SK-N-SH (cell line): ENCODE results near the gene PRAMEF11. TPM values are rescaled to one million over a fixed set of nuclear protein-coding genes. Genes with fewer than 3 reads are reported as not detected.

Source experiments
- CTCF ChIA-PET: fragments of 300-600, 350-600 bp; formaldehyde crosslinking; extraction: SDS; loops from one replicate; lab custom pipeline; 2021; lab: Yijun Ruan, JAX
- POLR2A ChIA-PET: fragments of 350-600 bp; sonication (Branson Sonifier 250); formaldehyde crosslinking; extraction: SDS; loops from one replicate; lab custom pipeline; 2020; ENCODE audit warnings: antibody characterized with exemption, inconsistent platforms; lab: Yijun Ruan, JAX
- DNase-seq: peaks from one replicate; pipeline ENCODE4 v3.0.0; 2012
- H2AFZ ChIP-seq: fragments of 200-600 bp; sonication (generic); 2 replicates; pipeline ENCODE4 v1.8.1; 2016; ENCODE audit warnings: antibody characterized with exemption, mild to moderate bottlenecking, low read depth
- H3F3A ChIP-seq: fragments of 200-600 bp; sonication (generic); replicated peaks from 2 replicates; pipeline ENCODE3; 2016; ENCODE audit warnings: antibody characterized with exemption, mild to moderate bottlenecking; ENCODE audit not compliant: insufficient read depth
- H3K27ac ChIP-seq, 2 experiments: fragments of 200-500 bp in 1 of 2; fragments of 200-600 bp in 1 of 2; sonication (Bioruptor generic) in 1 of 2; sonication (generic), shearing (Covaris generic) in 1 of 2; 2 replicates each; pipeline versions ENCODE4 v1.5.1 to v1.6.1; 2014 to 2016; ENCODE audit warnings: low read depth in 2 of 2, inconsistent platforms in 1 of 2, low read length in 1 of 2, mild to moderate bottlenecking in 1 of 2, mixed read lengths in 1 of 2
- H3K27me3 ChIP-seq: fragments of 200-600 bp; sonication (generic), shearing (Covaris generic); 2 replicates; pipeline ENCODE4 v1.6.1; 2016; ENCODE audit warnings: mixed run types; ENCODE audit not compliant: insufficient read depth
- H3K36me3 ChIP-seq, 2 experiments: fragments of 200-500 bp in 1 of 2; fragments of 200-600 bp in 1 of 2; sonication (Bioruptor generic) in 1 of 2; sonication (generic) in 1 of 2; replicated peaks in 1 of 2; 2 replicates each; pipeline versions ENCODE3 to v1.5.1; 2014 to 2016; ENCODE audit warnings: low read length in 1 of 2, mild to moderate bottlenecking in 1 of 2; ENCODE audit not compliant: insufficient read depth in 2 of 2, control insufficient read depth in 1 of 2
- H3K4me1 ChIP-seq, 2 experiments: fragments of 200-500 bp in 1 of 2; fragments of 200-600 bp in 1 of 2; sonication (Bioruptor generic) in 1 of 2; sonication (generic), shearing (Covaris generic) in 1 of 2; 2 replicates each; pipeline versions ENCODE4 v1.5.1 to v1.6.1; 2014 to 2016; ENCODE audit warnings: low read depth in 1 of 2, low read length in 1 of 2, mixed run types in 1 of 2; ENCODE audit not compliant: insufficient read depth in 2 of 2, control insufficient read depth in 1 of 2
- H3K4me2 ChIP-seq: fragments of 200-600 bp; sonication (generic), shearing (Covaris generic); 2 replicates; pipeline ENCODE4 v1.6.1; 2017; ENCODE audit warnings: mixed run types
- H3K4me3 ChIP-seq, 2 experiments: fragments of 200-500 bp in 1 of 2; fragments of 200-600 bp in 1 of 2; sonication (Bioruptor generic) in 1 of 2; sonication (generic), shearing (Covaris generic) in 1 of 2; 2 replicates each; pipeline versions ENCODE4 v1.5.1 to v1.8.1; 2014 to 2016; ENCODE audit warnings: low read depth in 2 of 2, inconsistent platforms in 1 of 2, low read length in 1 of 2, mild to moderate bottlenecking in 1 of 2, mixed read lengths in 1 of 2, moderate library complexity in 1 of 2
- H3K79me2 ChIP-seq: fragments of 200-600 bp; sonication (generic); 2 replicates; pipeline ENCODE4 v1.8.1; 2017; ENCODE audit warnings: mild to moderate bottlenecking; ENCODE audit not compliant: insufficient read depth
- H3K9ac ChIP-seq: fragments of 200-600 bp; sonication (generic); 2 replicates; pipeline ENCODE4 v1.6.1; 2017; ENCODE audit warnings: mixed run types
- H3K9me2 ChIP-seq: fragments of 200-600 bp; sonication (generic); 2 replicates; pipeline ENCODE4 v1.6.1; 2017; ENCODE audit warnings: mixed run types
- H3K9me3 ChIP-seq: fragments of 200-600 bp; sonication (generic); 2 replicates; pipeline ENCODE4 v1.6.1; 2017; ENCODE audit warnings: mixed run types, mild to moderate bottlenecking, moderate library complexity
- H4K20me1 ChIP-seq: fragments of 200-600 bp; sonication (generic); 2 replicates; pipeline ENCODE4 v1.6.1; 2017; ENCODE audit warnings: mild to moderate bottlenecking, mixed run types; ENCODE audit not compliant: insufficient read depth
- EP300 ChIP-seq, 2 experiments: IDR thresholded peaks; 2 replicates each; pipeline versions ENCODE4 v1.4.0 to v1.6.1; 2012; ENCODE audit warnings: borderline replicate concordance in 1 of 2, low read depth in 1 of 2, low read length in 1 of 2
- EZH2phosphoT487 ChIP-seq: fragments of 200-600 bp; sonication (generic); IDR thresholded peaks from 2 replicates; pipeline ENCODE4 v1.6.1; 2017; ENCODE audit warnings: low read depth, mixed run types, mild to moderate bottlenecking, antibody characterized with exemption, moderate library complexity, borderline replicate concordance
- FOSL2 ChIP-seq: IDR thresholded peaks from 2 replicates; pipeline ENCODE4 v1.4.0; 2012; ENCODE audit warnings: low read depth, mild to moderate bottlenecking, moderate library complexity, borderline replicate concordance
- JUND ChIP-seq: IDR thresholded peaks from 2 replicates; pipeline ENCODE4 v1.4.0; 2012
- RXRA ChIP-seq: IDR thresholded peaks from 2 replicates; pipeline ENCODE4 v1.4.0; 2012; ENCODE audit warnings: low read depth, mild to moderate bottlenecking, borderline replicate concordance
- TCF12 ChIP-seq: IDR thresholded peaks from 2 replicates; pipeline ENCODE4 v1.4.0; 2012
- TEAD4 ChIP-seq: IDR thresholded peaks from 2 replicates; pipeline ENCODE4 v1.4.0; 2012; ENCODE audit warnings: mild to moderate bottlenecking, borderline replicate concordance; ENCODE audit not compliant: insufficient read depth
- YY1 ChIP-seq: IDR thresholded peaks from 2 replicates; pipeline ENCODE4 v1.4.0; 2012; ENCODE audit warnings: low read depth, mild to moderate bottlenecking
- WGBS: methylation state at CpG from one replicate; pipeline ENCODE4 v1.1.6; 2017; ENCODE audit warnings: low lambda C conversion rate; 5-methylcytosine and 5-hydroxymethylcytosine counted together
- polyA plus RNA-seq, 3 experiments: library from polyadenylated mRNA; depleted of rRNA; stranded (reverse); fragments of >200 nt; gene quantifications; 2 replicates each; pipeline ENCODE4 v1.2.3, GENCODE V29; 2012
- TF ChIP-seq, protein P1 (sequence below): IDR thresholded peaks from 2 replicates; pipeline ENCODE4; 2012
- TF ChIP-seq, protein P2 (sequence below): IDR thresholded peaks from 2 replicates; pipeline ENCODE4 v1.4.0; 2012; ENCODE audit warnings: low read depth, borderline replicate concordance

The PRAMEF11 gene
- polyA plus RNA-seq, 1 of the 3 experiments (the other 2 are of a cell fraction), result not detected

DNA sequence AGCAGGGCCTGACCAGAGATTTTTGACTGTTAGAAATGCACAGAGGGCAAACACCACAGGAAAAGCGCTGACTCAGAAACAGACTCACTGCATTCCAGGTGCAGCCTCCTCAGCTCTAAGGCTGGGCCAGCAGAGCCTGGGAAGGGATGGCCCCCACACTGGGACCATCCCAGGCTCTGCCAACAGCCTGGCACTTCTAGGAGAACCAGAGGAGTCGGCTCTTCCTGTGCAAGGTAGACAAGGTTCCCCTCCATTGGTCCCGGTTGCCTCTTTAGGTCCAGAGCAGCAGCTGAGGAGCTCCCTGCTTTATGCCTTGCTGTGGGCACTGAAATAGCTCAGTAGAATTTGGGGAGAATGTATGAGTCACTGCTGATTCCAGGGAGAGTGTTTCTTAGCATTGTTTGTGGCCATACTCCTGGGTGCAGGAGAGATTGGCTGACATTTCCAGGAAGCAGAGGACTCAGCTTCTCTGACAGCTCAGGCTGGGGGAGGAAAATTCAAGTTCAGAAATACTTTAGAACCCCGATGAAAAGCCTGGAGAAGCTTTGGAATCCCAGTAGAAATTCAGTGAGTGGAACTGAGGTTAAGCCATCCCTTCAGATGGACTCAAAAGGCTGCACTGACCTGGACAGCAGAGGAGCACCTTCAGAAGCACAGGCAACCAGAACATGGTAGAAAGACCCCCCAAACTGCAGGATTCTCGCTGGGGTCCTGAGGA is 20.4 kb downstream of the PRAMEF11 start:
- DNase-seq, result no peak
- Histone ChIP-seq H3K36me3 (no peaks in the 10 kb centered on the region), H3K27ac (peak overlapping the region in 1 of 2 experiments; percentile 24; a peak in 1 of 4 replicates), H3F3A (no peaks in the 10 kb centered on the region), H3K27me3 (no peaks in the 10 kb centered on the region), H3K9me2 (no peaks in the 10 kb centered on the region), H3K4me3 (no peak overlapping the region), H3K79me2 (no peaks in the 10 kb centered on the region), H3K9ac (peak overlapping the region; percentile 28; the same call in 1 of the 2 replicates), H2AFZ (peak overlapping the region; percentile 35; the same call in 1 of the 2 replicates), H4K20me1 (no peaks in the 10 kb centered on the region), H3K4me1 (no peaks in the 10 kb centered on the region), H3K4me2 (peak overlapping the region; percentile 68), H3K9me3 (no peaks in the 10 kb centered on the region)
- 0% methylated on average over 1 of the region's 5 CpGs for WGBS
- POLR2A ChIA-PET, result no interaction called here
- TF ChIP-seq JUND, result peak; percentile 39
- no peak for TF ChIP-seq YY1
- TF ChIP-seq TEAD4, result peak; percentile 38
- no peak for TF ChIP-seq EZH2phosphoT487
- peak; percentile 46; the same call in 1 of the 2 replicates for TF ChIP-seq TCF12
- peak; percentile 62; the same call in 1 of the 2 replicates for TF ChIP-seq FOSL2
- TF ChIP-seq EP300 (IDR thresholded peaks at IDR 0.05; ENCODE audit: borderline replicate concordance in 1 of 2, low read depth in 1 of 2, low read length in 1 of 2), result no peak
- CTCF ChIA-PET, result no interaction called here

DNA sequence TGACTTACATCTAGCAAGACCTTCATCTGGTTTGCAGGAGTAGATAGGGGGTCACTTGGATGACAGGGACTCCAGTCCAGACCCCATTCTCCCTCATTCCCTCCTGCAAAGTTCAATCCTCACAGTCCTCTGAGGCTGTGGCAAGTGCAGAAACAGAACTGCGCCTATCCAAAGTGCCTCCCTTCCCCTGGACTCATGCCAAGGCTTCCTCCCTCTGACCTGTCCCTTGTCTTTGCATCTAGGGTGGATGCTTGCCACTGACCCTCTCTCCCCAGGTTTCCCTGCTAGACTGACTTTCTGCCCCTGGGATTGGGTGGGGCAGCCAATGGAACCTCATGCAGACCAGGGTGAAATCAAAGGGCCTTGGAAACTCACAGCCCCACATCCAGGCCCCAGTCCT is 21.3 kb downstream of the PRAMEF11 start:
- Histone ChIP-seq H3K9ac (no peak overlapping the region), H3K9me3 (no peaks in the 10 kb centered on the region), H2AFZ (no peak overlapping the region), H3K9me2 (no peaks in the 10 kb centered on the region), H3K79me2 (no peaks in the 10 kb centered on the region), H3K27me3 (no peaks in the 10 kb centered on the region), H3K27ac (no peak overlapping the region), H3K4me2 (no peak overlapping the region), H3K36me3 (no peaks in the 10 kb centered on the region), H3K4me1 (no peaks in the 10 kb centered on the region), H3F3A (no peaks in the 10 kb centered on the region), H4K20me1 (no peaks in the 10 kb centered on the region), H3K4me3 (no peak overlapping the region)
- POLR2A ChIA-PET, result no interaction called here
- TF ChIP-seq RXRA (no peak), TCF12 (no peak)
- TF ChIP-seq, protein P1, sequence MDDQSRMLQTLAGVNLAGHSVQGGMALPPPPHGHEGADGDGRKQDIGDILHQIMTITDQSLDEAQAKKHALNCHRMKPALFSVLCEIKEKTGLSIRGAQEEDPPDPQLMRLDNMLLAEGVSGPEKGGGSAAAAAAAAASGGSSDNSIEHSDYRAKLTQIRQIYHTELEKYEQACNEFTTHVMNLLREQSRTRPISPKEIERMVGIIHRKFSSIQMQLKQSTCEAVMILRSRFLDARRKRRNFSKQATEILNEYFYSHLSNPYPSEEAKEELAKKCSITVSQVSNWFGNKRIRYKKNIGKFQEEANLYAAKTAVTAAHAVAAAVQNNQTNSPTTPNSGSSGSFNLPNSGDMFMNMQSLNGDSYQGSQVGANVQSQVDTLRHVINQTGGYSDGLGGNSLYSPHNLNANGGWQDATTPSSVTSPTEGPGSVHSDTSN, result no peak
- TF ChIP-seq, protein P2, sequence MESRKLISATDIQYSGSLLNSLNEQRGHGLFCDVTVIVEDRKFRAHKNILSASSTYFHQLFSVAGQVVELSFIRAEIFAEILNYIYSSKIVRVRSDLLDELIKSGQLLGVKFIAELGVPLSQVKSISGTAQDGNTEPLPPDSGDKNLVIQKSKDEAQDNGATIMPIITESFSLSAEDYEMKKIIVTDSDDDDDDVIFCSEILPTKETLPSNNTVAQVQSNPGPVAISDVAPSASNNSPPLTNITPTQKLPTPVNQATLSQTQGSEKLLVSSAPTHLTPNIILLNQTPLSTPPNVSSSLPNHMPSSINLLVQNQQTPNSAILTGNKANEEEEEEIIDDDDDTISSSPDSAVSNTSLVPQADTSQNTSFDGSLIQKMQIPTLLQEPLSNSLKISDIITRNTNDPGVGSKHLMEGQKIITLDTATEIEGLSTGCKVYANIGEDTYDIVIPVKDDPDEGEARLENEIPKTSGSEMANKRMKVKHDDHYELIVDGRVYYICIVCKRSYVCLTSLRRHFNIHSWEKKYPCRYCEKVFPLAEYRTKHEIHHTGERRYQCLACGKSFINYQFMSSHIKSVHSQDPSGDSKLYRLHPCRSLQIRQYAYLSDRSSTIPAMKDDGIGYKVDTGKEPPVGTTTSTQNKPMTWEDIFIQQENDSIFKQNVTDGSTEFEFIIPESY, result no peak
- DNase-seq, result no peak
- 25% methylated on average over 1 of the region's 1 CpG for WGBS
- CTCF ChIA-PET, result no interaction called here
